GM13976 (cell line): ENCODE results near the gene CENPU.
A peak's percentile ranks its signal among the peaks of the same experiment; 100 is the strongest.

ENCODE experiments used
- DNase-seq: peaks from one replicate; pipeline ENCODE4 v3.0.0; 2012; ENCODE audit warnings: low spot score
- in situ Hi-C: fragments of 300-500 bp; cut with MboI; formaldehyde crosslinking; loops from one replicate; pipeline ENCODE4 v1.12.0; 2022; ENCODE audit warnings: low sequenced_read_pairs, mixed read lengths, inconsistent platforms; ENCODE audit not compliant: unreplicated experiment
- TF ChIP-seq, protein P1 (sequence below): IDR thresholded peaks from 2 replicates; pipeline ENCODE4 v1.5.1; 2012; ENCODE audit warnings: borderline replicate concordance, mild to moderate bottlenecking; ENCODE audit not compliant: insufficient read depth; ENCODE audit errors: extremely low read depth, missing control alignments, control extremely low read depth

CENPU gene

DNA sequence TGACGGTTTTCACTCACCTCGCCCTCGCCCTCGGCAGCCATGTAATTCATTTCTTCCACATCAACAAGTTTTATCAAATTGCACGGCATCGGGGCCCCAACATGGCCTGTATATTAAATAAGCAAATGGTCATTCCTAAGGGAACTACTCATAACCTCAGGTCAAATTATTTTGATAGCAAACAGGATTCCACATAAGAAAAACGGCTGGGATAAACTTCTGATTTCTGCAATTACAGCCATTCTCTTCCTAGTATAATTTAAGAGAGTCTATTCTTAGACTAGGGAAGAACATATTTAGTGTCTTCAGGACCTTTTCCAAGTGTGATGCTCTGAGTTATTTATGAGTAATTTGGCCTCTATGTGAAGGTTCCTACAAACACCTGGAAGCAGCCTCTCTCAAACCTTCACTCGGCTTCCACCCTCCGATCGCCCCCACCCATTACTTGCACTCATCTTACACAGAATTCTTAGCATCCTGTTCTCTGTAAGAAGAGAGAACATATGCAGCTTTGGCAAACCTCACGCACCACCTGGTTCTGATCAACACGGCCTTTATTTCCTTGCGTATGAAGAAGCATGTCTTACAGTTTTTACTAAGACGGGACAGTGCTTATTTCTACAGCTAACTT lies 29.4 kb upstream of the CENPU start:
- no peak for DNase-seq
- TF ChIP-seq, protein P1, sequence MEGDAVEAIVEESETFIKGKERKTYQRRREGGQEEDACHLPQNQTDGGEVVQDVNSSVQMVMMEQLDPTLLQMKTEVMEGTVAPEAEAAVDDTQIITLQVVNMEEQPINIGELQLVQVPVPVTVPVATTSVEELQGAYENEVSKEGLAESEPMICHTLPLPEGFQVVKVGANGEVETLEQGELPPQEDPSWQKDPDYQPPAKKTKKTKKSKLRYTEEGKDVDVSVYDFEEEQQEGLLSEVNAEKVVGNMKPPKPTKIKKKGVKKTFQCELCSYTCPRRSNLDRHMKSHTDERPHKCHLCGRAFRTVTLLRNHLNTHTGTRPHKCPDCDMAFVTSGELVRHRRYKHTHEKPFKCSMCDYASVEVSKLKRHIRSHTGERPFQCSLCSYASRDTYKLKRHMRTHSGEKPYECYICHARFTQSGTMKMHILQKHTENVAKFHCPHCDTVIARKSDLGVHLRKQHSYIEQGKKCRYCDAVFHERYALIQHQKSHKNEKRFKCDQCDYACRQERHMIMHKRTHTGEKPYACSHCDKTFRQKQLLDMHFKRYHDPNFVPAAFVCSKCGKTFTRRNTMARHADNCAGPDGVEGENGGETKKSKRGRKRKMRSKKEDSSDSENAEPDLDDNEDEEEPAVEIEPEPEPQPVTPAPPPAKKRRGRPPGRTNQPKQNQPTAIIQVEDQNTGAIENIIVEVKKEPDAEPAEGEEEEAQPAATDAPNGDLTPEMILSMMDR, result no peak
- in situ Hi-C loops, result loop anchor here (10.0 kb wide), 1 partner anchor 212 kb away; no protein-coding TSS in a partner anchor

DNA sequence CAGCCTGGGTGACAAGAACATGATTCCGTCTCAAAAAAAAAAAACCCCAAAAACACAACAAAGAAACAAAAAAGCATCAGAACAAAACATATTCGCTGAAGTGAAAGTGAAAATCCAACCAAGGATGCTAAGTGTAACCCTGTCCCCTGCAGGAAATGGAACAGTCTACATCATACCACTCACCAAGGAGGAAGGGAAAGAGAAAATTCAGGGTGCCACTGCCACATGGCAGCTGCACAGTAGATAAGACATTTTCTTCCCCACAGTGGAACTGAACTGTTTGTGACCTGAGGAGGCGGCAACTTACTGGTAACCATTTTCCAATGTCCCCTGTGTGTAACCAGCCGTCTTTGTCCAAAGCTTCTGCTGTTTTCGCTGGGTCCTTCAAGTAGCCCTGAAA lies 28.2 kb upstream of the CENPU start:
- in situ Hi-C loops, result loop anchor here (10.0 kb wide), 1 partner anchor 213 kb away; no protein-coding TSS in a partner anchor
- DNase-seq, result peak; percentile 63
- TF ChIP-seq, protein P1, result no peak

DNA sequence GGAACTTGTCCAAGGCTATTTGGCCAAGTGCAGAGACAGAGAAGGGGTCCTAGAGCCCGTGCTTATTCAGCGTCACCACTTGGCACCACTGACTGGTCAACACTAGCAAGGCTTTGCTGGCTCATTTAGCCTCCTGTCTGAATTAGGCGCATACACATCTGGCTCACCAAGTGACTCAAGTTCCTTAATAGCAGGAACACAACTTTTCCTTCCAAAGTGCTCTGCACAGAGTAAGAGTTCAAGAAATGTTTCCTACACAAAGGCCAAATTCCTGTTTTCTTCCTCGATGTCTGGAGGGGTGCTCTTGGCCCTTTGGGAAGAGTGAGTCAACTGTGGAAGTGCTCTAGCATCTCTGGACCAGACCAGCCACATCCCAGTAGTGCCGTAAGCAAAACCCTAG lies 26.8 kb upstream of the CENPU start:
- TF ChIP-seq, protein P1, result no peak
- no peak for DNase-seq
- in situ Hi-C loops, result loop anchor here (10.0 kb wide), 1 partner anchor 214 kb away; no protein-coding TSS in a partner anchor

DNA sequence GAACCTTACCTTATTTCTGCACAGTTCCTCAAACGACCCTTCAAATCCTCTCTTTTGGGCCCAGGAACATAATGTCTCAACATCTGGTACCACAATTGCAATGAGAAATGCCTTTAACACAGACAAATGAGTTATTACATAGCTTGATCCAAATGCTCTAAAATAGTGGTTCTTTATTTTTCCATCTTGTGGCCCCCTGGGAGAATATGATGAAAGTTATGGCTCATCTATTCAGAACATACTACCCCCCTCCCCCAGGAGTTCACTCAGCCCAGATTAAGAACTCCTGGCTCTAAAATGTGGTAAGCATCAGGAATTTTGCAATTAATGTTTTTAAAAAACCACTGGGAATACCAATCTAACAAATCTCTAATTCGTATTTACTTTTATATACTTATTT lies 23.9 kb upstream of the CENPU start:
- DNase-seq, result no peak
- TF ChIP-seq, protein P1, result no peak
- in situ Hi-C loops, result no loop called here

DNA sequence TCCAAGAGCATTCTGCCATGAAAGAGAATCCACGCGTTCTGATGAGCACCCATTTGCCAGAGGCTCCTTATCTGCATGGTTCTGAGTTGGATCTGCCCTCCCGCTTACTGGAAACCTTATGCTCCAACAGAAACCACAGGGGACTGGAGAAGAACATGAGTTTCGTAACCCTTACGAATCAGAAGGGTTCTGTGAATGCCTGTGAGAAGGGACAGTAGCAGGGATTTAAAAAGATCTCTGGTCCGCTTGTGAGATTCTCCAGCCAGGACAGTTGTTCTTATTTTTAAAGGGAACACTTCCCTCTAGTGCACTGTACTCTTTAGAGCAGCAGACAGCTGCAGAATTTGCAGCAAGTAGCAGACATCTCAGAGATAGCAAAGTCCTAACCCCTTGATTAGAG lies 22.5 kb upstream of the CENPU start:
- DNase-seq, result no peak
- in situ Hi-C loops, result no loop called here
- TF ChIP-seq, protein P1, result no peak

DNA sequence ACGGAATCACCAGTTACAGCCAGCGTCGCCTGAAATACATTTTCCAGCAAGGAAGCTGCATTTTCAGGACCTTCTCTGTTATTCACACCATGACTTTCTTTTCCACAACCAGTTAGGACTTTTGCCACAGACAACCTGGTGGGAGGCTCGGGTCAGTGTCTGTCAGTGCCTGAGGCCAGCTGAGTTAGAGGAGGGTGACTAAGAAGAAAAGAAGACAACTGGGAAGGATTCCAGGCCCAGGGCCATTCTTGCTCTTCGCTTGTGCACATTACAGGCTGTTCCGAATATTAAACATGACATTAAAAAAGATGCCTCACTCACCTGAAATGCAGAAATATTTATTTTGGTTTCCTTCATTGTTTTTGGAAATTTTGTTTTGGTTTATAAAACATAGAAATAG lies 21.4 kb upstream of the CENPU start:
- TF ChIP-seq, protein P1, result no peak
- DNase-seq, result no peak
- in situ Hi-C loops, result no loop called here
